H9 (cell line): ENCODE results near the gene PARVB. TPM values are rescaled to one million over a fixed set of nuclear protein-coding genes. Genes with fewer than 3 reads are reported as not detected.

Experiments
- DNase-seq: peaks from one replicate; pipeline ENCODE4 v3.0.0-alpha.2; 2017
- H2AFZ ChIP-seq: one replicate; pipeline ENCODE4 v1.6.1; 2013; ENCODE audit warnings: mild to moderate bottlenecking, low read length, control low read depth, moderate library complexity
- H2AK5ac ChIP-seq: 2 replicates; pipeline ENCODE4 v1.6.1; 2013; ENCODE audit warnings: low read length, control low read depth, mixed read lengths; ENCODE audit not compliant: insufficient read length
- H2BK120ac ChIP-seq: one replicate; pipeline ENCODE4 v1.6.1; 2013; ENCODE audit warnings: low read depth, mild to moderate bottlenecking, low read length, control low read depth, inconsistent platforms; ENCODE audit not compliant: poor library complexity, severe bottlenecking
- H2BK12ac ChIP-seq: 2 replicates; pipeline ENCODE4 v1.6.1; 2013; ENCODE audit warnings: low read length, control low read depth, mixed read lengths, low read depth; ENCODE audit not compliant: insufficient read length
- H2BK15ac ChIP-seq: 2 replicates; pipeline ENCODE4 v1.6.1; 2013; ENCODE audit warnings: low read depth, low read length, control low read depth
- H2BK20ac ChIP-seq: one replicate; pipeline ENCODE4 v1.6.1; 2013; ENCODE audit warnings: low read depth, mild to moderate bottlenecking, low read length, control low read depth, inconsistent platforms; ENCODE audit not compliant: poor library complexity, severe bottlenecking
- H2BK5ac ChIP-seq: 2 replicates; pipeline ENCODE4 v1.6.1; 2013; ENCODE audit warnings: low read length, control low read depth, mixed read lengths; ENCODE audit not compliant: insufficient read length
- H3K14ac ChIP-seq: 2 replicates; pipeline ENCODE4 v1.6.1; 2013; ENCODE audit warnings: low read length, control low read depth; ENCODE audit not compliant: insufficient read depth
- H3K18ac ChIP-seq: 2 replicates; pipeline ENCODE4 v1.6.1; 2013; ENCODE audit warnings: low read depth, mild to moderate bottlenecking, mixed read lengths, low read length, control low read depth; ENCODE audit not compliant: insufficient read length
- H3K23ac ChIP-seq: 2 replicates; pipeline ENCODE4 v1.6.1; 2013; ENCODE audit warnings: low read length, control low read depth, mixed read lengths, low read depth; ENCODE audit not compliant: insufficient read length
- H3K23me2 ChIP-seq: 2 replicates; pipeline ENCODE4 v1.6.1; 2013; ENCODE audit warnings: low read depth, mild to moderate bottlenecking, mixed read lengths, low read length, control low read depth; ENCODE audit not compliant: insufficient read length, poor library complexity, severe bottlenecking
- H3K27ac ChIP-seq: 2 replicates; pipeline ENCODE4 v1.5.1; 2013; ENCODE audit warnings: low read length, control low read depth, mixed read lengths, low read depth; ENCODE audit not compliant: insufficient read length
- H3K27me3 ChIP-seq: 2 replicates; pipeline ENCODE4 v1.6.1; 2013; ENCODE audit warnings: low read length, control low read depth, inconsistent platforms; ENCODE audit not compliant: insufficient read depth
- H3K4ac ChIP-seq: 2 replicates; pipeline ENCODE4 v1.6.1; 2013; ENCODE audit warnings: low read depth, mild to moderate bottlenecking, control low read depth, inconsistent platforms, low read length, moderate library complexity
- H3K4me1 ChIP-seq: 2 replicates; pipeline ENCODE4 v1.6.1; 2013; ENCODE audit warnings: low read length, control low read depth, inconsistent platforms; ENCODE audit not compliant: insufficient read depth
- H3K4me2 ChIP-seq: 2 replicates; pipeline ENCODE4 v1.6.1; 2013; ENCODE audit warnings: low read length, control low read depth, mixed read lengths; ENCODE audit not compliant: insufficient read length, insufficient read depth
- H3K56ac ChIP-seq: 2 replicates; pipeline ENCODE4 v1.6.1; 2013; ENCODE audit warnings: low read depth, mild to moderate bottlenecking, mixed read lengths, low read length, control low read depth; ENCODE audit not compliant: insufficient read length
- H3K79me1 ChIP-seq: 2 replicates; pipeline ENCODE4 v1.6.1; 2013; ENCODE audit warnings: low read depth, mild to moderate bottlenecking, moderate library complexity, low read length, control low read depth, inconsistent platforms; ENCODE audit not compliant: insufficient read depth, poor library complexity, severe bottlenecking
- H3K79me2 ChIP-seq: 2 replicates; pipeline ENCODE4 v1.6.1; 2013; ENCODE audit warnings: low read length, control low read depth, inconsistent platforms; ENCODE audit not compliant: insufficient read depth
- H3K9ac ChIP-seq: 2 replicates; pipeline ENCODE4 v1.6.1; 2013; ENCODE audit warnings: low read length, control low read depth, mixed read lengths; ENCODE audit not compliant: insufficient read length; ENCODE audit errors: extremely low read depth
- H3K9me3 ChIP-seq: one replicate; pipeline ENCODE4 v1.6.1; 2013; ENCODE audit warnings: low read depth, low read length, inconsistent platforms; ENCODE audit not compliant: control insufficient read depth
- H3T11ph ChIP-seq: one replicate; pipeline ENCODE4 v1.6.1; 2013; ENCODE audit warnings: mild to moderate bottlenecking, low read length, control low read depth, inconsistent platforms
- H4K20me1 ChIP-seq: one replicate; pipeline ENCODE4 v1.6.1; 2013; ENCODE audit not compliant: control insufficient read depth, insufficient read length, insufficient read depth
- H4K5ac ChIP-seq: 2 replicates; pipeline ENCODE4 v1.6.1; 2013; ENCODE audit warnings: low read depth, mild to moderate bottlenecking, mixed read lengths, low read length, control low read depth; ENCODE audit not compliant: insufficient read length
- H4K8ac ChIP-seq: replicated peaks from 2 replicates; pipeline ENCODE4 v1.6.1; 2013; ENCODE audit warnings: low read length, control low read depth, mixed read lengths, low read depth; ENCODE audit not compliant: insufficient read length
- H4K91ac ChIP-seq: 2 replicates; pipeline ENCODE4 v1.6.1; 2013; ENCODE audit warnings: low read depth, mild to moderate bottlenecking, moderate library complexity, mixed read lengths, low read length, control low read depth; ENCODE audit not compliant: insufficient read length
- H3K27ac Mint-ChIP-seq, 3 experiments: 2 replicates in 2 of 3; 3 replicates in 1 of 3; pipeline ENCODE4 v1.8.0; 2020 to 2021; ENCODE audit warnings: mixed read lengths in 3 of 3, mild to moderate bottlenecking in 1 of 3, moderate library complexity in 1 of 3
- H3K27me3 Mint-ChIP-seq: 2 replicates; pipeline ENCODE4 v1.8.0; 2021; ENCODE audit warnings: low read depth, mild to moderate bottlenecking, moderate library complexity, mixed read lengths
- H3K36me3 Mint-ChIP-seq, 3 experiments: 2 replicates in 2 of 3; 3 replicates in 1 of 3; pipeline ENCODE4 v1.8.0; 2020 to 2021; ENCODE audit warnings: low read depth in 3 of 3, mixed read lengths in 3 of 3; ENCODE audit not compliant: insufficient read depth in 1 of 3
- H3K4me1 Mint-ChIP-seq, 2 experiments: 2 replicates each; pipeline ENCODE4 v1.8.0; 2020; ENCODE audit warnings: mixed read lengths in 2 of 2
- H3K4me3 Mint-ChIP-seq, 2 experiments: 2 replicates in 1 of 2; 3 replicates in 1 of 2; pipeline ENCODE4 v1.8.0; 2020 to 2021; ENCODE audit warnings: mild to moderate bottlenecking in 2 of 2, mixed read lengths in 2 of 2, moderate library complexity in 1 of 2
- H3K9me3 Mint-ChIP-seq, 2 experiments: 2 replicates in 1 of 2; 3 replicates in 1 of 2; pipeline ENCODE4 v1.8.0; 2020; ENCODE audit warnings: mild to moderate bottlenecking in 2 of 2, mixed read lengths in 2 of 2, moderate library complexity in 1 of 2
- CTCF ChIP-seq: fragments of 200-600 bp; sonication (generic); conservative IDR thresholded peaks from 3 replicates; pipeline ENCODE4 v1.8.0; 2021; ENCODE audit warnings: antibody characterized with exemption, mild to moderate bottlenecking
- WGBS: extraction: QIAGEN DNeasy Blood & Tissue Kit; methylation state at CpG from one replicate; pipeline ENCODE4 v1.1.7; 2013; ENCODE audit warnings: missing lambda C conversion rate, low lambda C conversion rate, mixed read lengths; ENCODE audit not compliant: insufficient read length; ENCODE audit errors: extremely low coverage; 5-methylcytosine and 5-hydroxymethylcytosine counted together
- total RNA-seq: library from RNA; stranded (reverse); gene quantifications from 2 replicates; pipeline ENCODE4 v1.2.1, GENCODE V29; 2021

The PARVB gene
- total RNA-seq, 1 experiment from 2014 or later, result 15.6 TPM

GRCh38 chr22:44163536-44163935, 139.4 kb downstream of the PARVB start:
- Histone ChIP-seq H3K4me1 (no peaks in the 10 kb centered on the region; the same call in 1 of the 2 replicates), H3K9ac (no peak overlapping the region), H2BK120ac (no peak overlapping the region), H3K23ac (no peak overlapping the region), H3K79me1 (no peaks in the 10 kb centered on the region), H3K79me2 (no peaks in the 10 kb centered on the region), H4K5ac (no peak overlapping the region), H2AFZ (no peak overlapping the region), H2AK5ac (no peak overlapping the region), H3K27me3 (no peaks in the 10 kb centered on the region), H4K91ac (no peak overlapping the region), H2BK20ac (no peak overlapping the region), H2BK12ac (no peak overlapping the region), H3K56ac (no peak overlapping the region), H3K4me2 (no peak overlapping the region), H3T11ph (no peak overlapping the region), H4K20me1 (no peaks in the 10 kb centered on the region), H4K8ac (no peak overlapping the region), H3K23me2 (peaks cover 3% of the 10 kb centered on the region), H3K18ac (no peak overlapping the region), H3K9me3 (no peaks in the 10 kb centered on the region), H3K27ac (no peak overlapping the region), H3K4ac (no peak overlapping the region), H2BK15ac (no peak overlapping the region), H2BK5ac (no peak overlapping the region), H3K14ac (peak overlapping the region; percentile 16; the same call in 1 of the 2 replicates)
- no peak overlapping the region for H3K27ac Mint-ChIP-seq
- TF ChIP-seq CTCF, result no peak
- no peak for DNase-seq
- H3K4me1 Mint-ChIP-seq, result peaks cover 27 to 41% of the 10 kb centered on the region in 2 experiments
- H3K27me3 Mint-ChIP-seq, result no peaks in the 10 kb centered on the region
- no peak overlapping the region for H3K4me3 Mint-ChIP-seq
- H3K36me3 Mint-ChIP-seq, result no peaks in the 10 kb centered on the region; a peak in 1 of 7 replicates
- WGBS, result no CpG with 5 or more reads among the region's 18 CpGs
- no peaks in the 10 kb centered on the region for H3K9me3 Mint-ChIP-seq
